PFSK-1 (cell line): ENCODE data around the gene NHERF2.

ENCODE experiments used
- POLR2AphosphoS5 ChIP-seq: IDR thresholded peaks from 2 replicates; pipeline ENCODE4 v1.6.1; 2012; ENCODE audit warnings: low read depth, mild to moderate bottlenecking, control low read depth, low read length, moderate library complexity
- TAF1 ChIP-seq: IDR thresholded peaks from 2 replicates; pipeline ENCODE4 v1.6.1; 2012; ENCODE audit warnings: low read length, control low read depth, borderline replicate concordance; ENCODE audit not compliant: insufficient read depth

DNA sequence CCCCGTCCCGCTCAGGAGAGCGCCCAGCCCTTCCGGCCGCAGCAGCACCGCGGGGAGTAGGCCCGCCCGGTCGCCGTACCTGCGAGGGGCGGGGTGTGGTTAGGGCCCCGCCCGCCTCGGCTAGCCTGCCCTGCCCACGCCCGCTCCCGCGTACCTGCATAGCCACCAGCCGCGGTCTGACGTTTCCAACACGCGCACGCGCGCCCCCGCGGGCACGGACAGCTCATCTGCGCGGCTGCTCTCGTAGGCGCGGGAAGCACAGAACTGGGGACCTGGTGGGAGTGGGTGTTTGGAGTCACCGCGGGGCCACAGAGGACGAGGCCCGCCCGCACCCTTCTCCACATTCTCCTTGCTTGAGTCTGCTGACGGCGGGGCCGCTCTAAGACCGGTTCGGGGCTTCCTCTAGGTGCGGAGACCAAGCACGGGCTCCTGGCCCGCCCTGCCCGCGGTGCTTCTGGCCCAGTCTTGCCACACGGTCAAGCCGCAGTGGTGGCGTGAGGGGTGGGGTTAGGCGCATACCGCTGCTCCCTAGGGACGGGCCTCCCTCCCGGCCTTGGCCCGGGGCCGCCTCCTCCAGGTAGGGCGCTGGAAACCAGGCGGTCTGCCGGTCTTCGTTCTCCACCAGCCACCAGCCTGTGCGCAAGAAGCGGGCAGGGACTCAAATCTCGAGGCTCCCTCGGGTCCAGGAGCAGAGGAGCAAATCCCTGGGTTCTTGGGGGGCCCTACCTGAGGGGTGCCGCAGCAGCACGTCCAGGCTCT is 47.3 kb upstream of the NHERF2 start:
- TF ChIP-seq TAF1 (no peak), POLR2AphosphoS5 (no peak)
